Sigmoid colon (tissue), 4 donors: ENCODE results near the gene UBQLNL.

Experiments used
- POLR2AphosphoS5 ChIP-seq, 4 donors: sonication (generic); formaldehyde crosslinking; IDR thresholded peaks; one replicate each; pipeline ENCODE4 v1.6.1; 2017; ENCODE audit warnings: antibody characterized with exemption in 4 of 4
- TF ChIP-seq, protein P1 (sequence below), 4 experiments: fragments of 450-650 bp in 3 of 4; fragments of 200-600 bp in 1 of 4; IDR thresholded peaks; one replicate each; pipeline ENCODE4 v1.5.1; 2016 to 2019; ENCODE audit warnings: antibody characterized with exemption in 4 of 4, mild to moderate bottlenecking in 3 of 4, moderate library complexity in 2 of 4

- TF ChIP-seq, protein P1, sequence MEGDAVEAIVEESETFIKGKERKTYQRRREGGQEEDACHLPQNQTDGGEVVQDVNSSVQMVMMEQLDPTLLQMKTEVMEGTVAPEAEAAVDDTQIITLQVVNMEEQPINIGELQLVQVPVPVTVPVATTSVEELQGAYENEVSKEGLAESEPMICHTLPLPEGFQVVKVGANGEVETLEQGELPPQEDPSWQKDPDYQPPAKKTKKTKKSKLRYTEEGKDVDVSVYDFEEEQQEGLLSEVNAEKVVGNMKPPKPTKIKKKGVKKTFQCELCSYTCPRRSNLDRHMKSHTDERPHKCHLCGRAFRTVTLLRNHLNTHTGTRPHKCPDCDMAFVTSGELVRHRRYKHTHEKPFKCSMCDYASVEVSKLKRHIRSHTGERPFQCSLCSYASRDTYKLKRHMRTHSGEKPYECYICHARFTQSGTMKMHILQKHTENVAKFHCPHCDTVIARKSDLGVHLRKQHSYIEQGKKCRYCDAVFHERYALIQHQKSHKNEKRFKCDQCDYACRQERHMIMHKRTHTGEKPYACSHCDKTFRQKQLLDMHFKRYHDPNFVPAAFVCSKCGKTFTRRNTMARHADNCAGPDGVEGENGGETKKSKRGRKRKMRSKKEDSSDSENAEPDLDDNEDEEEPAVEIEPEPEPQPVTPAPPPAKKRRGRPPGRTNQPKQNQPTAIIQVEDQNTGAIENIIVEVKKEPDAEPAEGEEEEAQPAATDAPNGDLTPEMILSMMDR (IDR thresholded peaks at IDR 0.05): no peak
- no peak for TF ChIP-seq POLR2AphosphoS5 (IDR thresholded peaks at IDR 0.05)
Measured at GRCh38 chr11:5536482-5536881, 20.0 kb upstream of the UBQLNL start.
